IPS-20b (cell line): Measurements from ENCODE around the gene CDKN2B-AS1.
A peak's percentile ranks its signal among the peaks of the same experiment; 100 is the strongest.

Experiments used
- H3K27ac ChIP-seq: one replicate; pipeline ENCODE4 v1.5.1; 2013; ENCODE audit warnings: low read length
- H3K27me3 ChIP-seq: 2 replicates; pipeline ENCODE4 v1.6.1; 2013; ENCODE audit warnings: mild to moderate bottlenecking, low read length, inconsistent platforms; ENCODE audit not compliant: insufficient read depth
- H3K36me3 ChIP-seq: 2 replicates; pipeline ENCODE4 v1.6.1; 2013; ENCODE audit warnings: low read depth, mild to moderate bottlenecking, inconsistent platforms, low read length, moderate library complexity; ENCODE audit not compliant: insufficient read depth
- H3K4me1 ChIP-seq: 2 replicates; pipeline ENCODE4 v1.6.1; 2013; ENCODE audit warnings: mild to moderate bottlenecking, control low read depth, inconsistent platforms, low read length, moderate library complexity; ENCODE audit not compliant: insufficient read depth
- H3K4me3 ChIP-seq: 2 replicates; pipeline ENCODE4 v1.5.1; 2013; ENCODE audit warnings: mild to moderate bottlenecking, low read length, inconsistent platforms
- H3K9ac ChIP-seq: 2 replicates; pipeline ENCODE4 v1.6.1; 2013; ENCODE audit warnings: low read depth, mild to moderate bottlenecking, inconsistent platforms, low read length, moderate library complexity
- H3K9me3 ChIP-seq: 2 replicates; pipeline ENCODE4 v1.6.1; 2013; ENCODE audit warnings: mild to moderate bottlenecking, low read depth, low read length, inconsistent platforms; ENCODE audit not compliant: insufficient read depth

The CDKN2B-AS1 gene

GRCh38 chr9:21984101-21984500 lies 10.5 kb upstream of the CDKN2B-AS1 start:
- Histone ChIP-seq H3K4me3 (no peak overlapping the region), H3K27ac (no peak overlapping the region), H3K4me1 (no peaks in the 10 kb centered on the region), H3K27me3 (peaks cover 97% of the 10 kb centered on the region), H3K9me3 (no peaks in the 10 kb centered on the region), H3K36me3 (no peaks in the 10 kb centered on the region), H3K9ac (no peak overlapping the region)

GRCh38 chr9:21985964-21986667 lies 8.5 kb upstream of the CDKN2B-AS1 start:
- no peak overlapping the region for H3K9ac ChIP-seq
- H3K36me3 ChIP-seq = no peaks in the 10 kb centered on the region
- H3K4me3 ChIP-seq = no peak overlapping the region
- H3K27me3 ChIP-seq = peaks cover 100% of the 10 kb centered on the region
- H3K27ac ChIP-seq = no peak overlapping the region
- H3K4me1 ChIP-seq = peaks cover 3% of the 10 kb centered on the region; the same call in 1 of the 2 replicates
- H3K9me3 ChIP-seq = no peaks in the 10 kb centered on the region

GRCh38 chr9:21988056-21988990 lies 6.3 kb upstream of the CDKN2B-AS1 start:
- Histone ChIP-seq H3K9ac (no peak overlapping the region), H3K27ac (no peak overlapping the region)

GRCh38 chr9:21989440-21990189 lies 5.0 kb upstream of the CDKN2B-AS1 start:
- no peaks in the 10 kb centered on the region for H3K36me3 ChIP-seq
- H3K27ac ChIP-seq = no peak overlapping the region
- no peak overlapping the region for H3K9ac ChIP-seq
- peaks cover 3% of the 10 kb centered on the region; the same call in 1 of the 2 replicates for H3K4me1 ChIP-seq
- H3K27me3 ChIP-seq = peaks cover 99% of the 10 kb centered on the region
- peak overlapping the region; percentile 49; the same call in 1 of the 2 replicates for H3K4me3 ChIP-seq
- no peaks in the 10 kb centered on the region for H3K9me3 ChIP-seq

More at GRCh38 chr9:21988056-21988990, 6.3 kb upstream of the CDKN2B-AS1 start:
- Histone ChIP-seq H3K27me3 (peaks cover 100% of the 10 kb centered on the region), H3K4me1 (peaks cover 3% of the 10 kb centered on the region; the same call in 1 of the 2 replicates), H3K4me3 (no peak overlapping the region), H3K36me3 (no peaks in the 10 kb centered on the region), H3K9me3 (no peaks in the 10 kb centered on the region)

GRCh38 chr9:21991072-21991959 lies 3.3 kb upstream of the CDKN2B-AS1 start:
- Histone ChIP-seq H3K4me1 (peaks cover 3% of the 10 kb centered on the region; the same call in 1 of the 2 replicates), H3K27ac (no peak overlapping the region), H3K4me3 (no peak overlapping the region), H3K36me3 (no peaks in the 10 kb centered on the region), H3K9ac (no peak overlapping the region), H3K9me3 (no peaks in the 10 kb centered on the region), H3K27me3 (peaks cover 99% of the 10 kb centered on the region)

GRCh38 chr9:21993007-21993406 lies 1.6 kb upstream of the CDKN2B-AS1 start:
- peak overlapping the region; percentile 58; the same call in 1 of the 2 replicates for H3K4me3 ChIP-seq

GRCh38 chr9:21993893-21994555 lies 567 bp upstream of the CDKN2B-AS1 start, which contains the start of gene CDKN2A:
Gene CDKN2A, minus strand, starts transcription at chr9:21994392.
- Histone ChIP-seq H3K36me3 (no peaks in the 10 kb centered on the region), H3K4me1 (peaks cover 19% of the 10 kb centered on the region), H3K9me3 (no peaks in the 10 kb centered on the region), H3K27me3 (peaks cover 99% of the 10 kb centered on the region), H3K27ac (no peak within 1 kb of the TSS), H3K4me3 (peak within 1 kb of the TSS; percentile 80), H3K9ac (no peak within 1 kb of the TSS)

More at GRCh38 chr9:21993007-21993406, 1.6 kb upstream of the CDKN2B-AS1 start:
- Histone ChIP-seq H3K36me3 (no peaks in the 10 kb centered on the region), H3K9me3 (no peaks in the 10 kb centered on the region), H3K9ac (no peak overlapping the region), H3K27ac (no peak overlapping the region), H3K4me1 (peaks cover 15% of the 10 kb centered on the region), H3K27me3 (peaks cover 99% of the 10 kb centered on the region)

- no peak overlapping the region for H3K27ac ChIP-seq
- no peak overlapping the region for H3K9ac ChIP-seq
These were observed 545 bp downstream of the CDKN2B-AS1 start for GRCh38 chr9:21995006-21995665.

GRCh38 chr9:21995666-21996398 lies 1.2 kb downstream of the CDKN2B-AS1 start:
- Histone ChIP-seq H3K27ac (no peak overlapping the region), H3K9ac (no peak overlapping the region), H3K27me3 (peaks cover 99% of the 10 kb centered on the region), H3K9me3 (no peaks in the 10 kb centered on the region), H3K4me1 (peaks cover 16% of the 10 kb centered on the region), H3K4me3 (peak overlapping the region; percentile 80), H3K36me3 (no peaks in the 10 kb centered on the region)

More at GRCh38 chr9:21995006-21995665, 545 bp downstream of the CDKN2B-AS1 start:
- no peaks in the 10 kb centered on the region for H3K36me3 ChIP-seq
- H3K27me3 ChIP-seq = peaks cover 99% of the 10 kb centered on the region
- no peaks in the 10 kb centered on the region for H3K9me3 ChIP-seq
- peak overlapping the region; percentile 80 for H3K4me3 ChIP-seq
- peaks cover 17% of the 10 kb centered on the region for H3K4me1 ChIP-seq
